ENCODE measurements around the gene PSMB11.

The PSMB11 gene

DNA sequence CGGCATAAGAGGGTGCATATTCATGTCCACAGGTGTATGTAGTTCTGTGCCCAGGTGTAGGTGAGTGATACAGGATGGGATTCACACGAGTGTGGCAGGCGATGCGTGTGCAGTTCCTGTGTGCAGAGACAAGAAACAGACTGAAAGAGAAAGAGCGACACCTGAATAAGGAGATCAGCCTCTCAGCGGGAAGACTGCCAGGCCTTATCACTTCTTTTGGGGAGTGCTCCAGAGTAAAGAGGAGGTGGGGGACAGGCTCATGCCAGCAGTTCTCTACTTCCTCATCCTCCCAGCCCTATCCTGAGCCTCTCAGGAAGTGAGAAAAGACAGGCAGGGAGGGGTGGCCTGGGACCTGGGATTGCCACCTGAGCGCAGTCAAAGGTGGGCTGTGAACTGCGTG is 2.8 kb downstream of the PSMB11 start:
- no peak for DNase-seq

DNA sequence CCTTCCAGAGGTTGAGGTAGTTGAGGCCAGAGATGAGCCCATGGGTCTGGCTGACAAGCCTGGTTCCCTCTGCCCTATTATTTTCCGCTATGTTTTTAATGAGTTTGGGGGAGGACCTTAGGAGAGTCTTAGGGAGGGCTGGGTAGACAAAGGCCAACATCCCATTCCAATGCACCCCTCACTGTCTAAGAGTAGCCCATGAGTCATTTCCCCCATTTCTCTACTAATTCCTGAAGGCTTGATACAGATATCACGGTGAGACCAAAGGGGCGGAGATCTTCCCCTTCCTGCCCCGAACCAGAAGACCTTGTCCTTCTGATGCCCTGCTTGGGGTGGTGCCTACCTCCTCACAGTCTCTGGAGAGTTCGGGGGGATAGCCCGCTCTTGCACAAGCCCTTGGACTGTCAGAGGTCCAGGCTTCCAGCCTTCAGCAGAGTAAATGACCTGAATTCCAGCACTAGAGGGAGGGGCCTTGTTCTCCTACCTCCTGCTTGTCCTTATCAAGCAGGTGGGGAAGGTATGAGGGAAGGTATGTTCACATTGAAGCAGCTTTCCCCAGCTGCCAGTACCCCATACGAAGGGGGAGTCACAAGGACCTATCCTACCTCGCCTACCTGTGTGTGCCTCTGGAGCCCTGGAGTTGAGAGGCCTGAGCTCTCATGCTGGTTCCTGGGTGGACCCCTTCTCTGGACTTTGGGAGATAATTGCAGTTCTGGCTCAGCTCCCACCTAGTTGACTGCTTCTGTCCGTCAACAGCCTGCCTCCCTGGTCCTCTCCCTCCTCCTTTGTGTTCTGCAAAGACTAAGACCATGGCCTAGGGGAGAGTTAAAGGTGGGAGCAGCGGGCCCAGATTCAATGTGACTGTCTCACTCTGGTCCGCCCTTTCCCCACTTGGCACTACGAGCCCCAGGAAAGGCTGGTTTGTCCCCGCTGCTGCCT is 3.7 kb downstream of the PSMB11 start:
- DNase-seq, result no peak

DNA sequence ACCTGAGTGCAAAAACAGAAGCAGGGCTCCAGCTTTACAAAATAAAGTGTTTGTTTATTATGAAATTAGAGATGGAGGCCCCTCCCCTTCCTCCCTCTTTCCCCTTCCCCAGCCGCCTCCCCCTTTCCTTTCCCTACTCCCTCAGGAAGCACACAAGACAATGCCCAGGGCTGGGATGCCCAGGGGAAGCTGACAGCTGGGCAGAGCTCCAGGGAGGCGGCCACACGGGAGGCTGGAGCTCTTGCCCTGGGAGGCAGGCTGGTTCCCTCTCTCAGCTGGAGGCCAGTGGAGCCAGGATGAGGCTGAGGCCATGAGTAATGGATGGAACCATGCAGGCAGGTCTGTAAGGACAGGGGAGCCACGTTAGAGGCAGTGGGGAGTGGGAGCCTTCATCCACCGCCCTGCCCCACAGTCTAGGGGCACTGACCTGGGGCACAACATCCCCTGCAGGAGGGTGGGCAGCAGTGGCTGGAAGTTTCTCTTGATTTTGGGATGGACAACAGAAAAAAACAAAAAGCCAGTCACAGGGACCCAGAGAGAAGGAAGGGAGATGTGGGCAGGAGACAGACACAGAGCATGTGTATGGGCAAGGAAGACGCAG is 5.1 kb downstream of the PSMB11 start:
- DNase-seq, result no peak

DNA sequence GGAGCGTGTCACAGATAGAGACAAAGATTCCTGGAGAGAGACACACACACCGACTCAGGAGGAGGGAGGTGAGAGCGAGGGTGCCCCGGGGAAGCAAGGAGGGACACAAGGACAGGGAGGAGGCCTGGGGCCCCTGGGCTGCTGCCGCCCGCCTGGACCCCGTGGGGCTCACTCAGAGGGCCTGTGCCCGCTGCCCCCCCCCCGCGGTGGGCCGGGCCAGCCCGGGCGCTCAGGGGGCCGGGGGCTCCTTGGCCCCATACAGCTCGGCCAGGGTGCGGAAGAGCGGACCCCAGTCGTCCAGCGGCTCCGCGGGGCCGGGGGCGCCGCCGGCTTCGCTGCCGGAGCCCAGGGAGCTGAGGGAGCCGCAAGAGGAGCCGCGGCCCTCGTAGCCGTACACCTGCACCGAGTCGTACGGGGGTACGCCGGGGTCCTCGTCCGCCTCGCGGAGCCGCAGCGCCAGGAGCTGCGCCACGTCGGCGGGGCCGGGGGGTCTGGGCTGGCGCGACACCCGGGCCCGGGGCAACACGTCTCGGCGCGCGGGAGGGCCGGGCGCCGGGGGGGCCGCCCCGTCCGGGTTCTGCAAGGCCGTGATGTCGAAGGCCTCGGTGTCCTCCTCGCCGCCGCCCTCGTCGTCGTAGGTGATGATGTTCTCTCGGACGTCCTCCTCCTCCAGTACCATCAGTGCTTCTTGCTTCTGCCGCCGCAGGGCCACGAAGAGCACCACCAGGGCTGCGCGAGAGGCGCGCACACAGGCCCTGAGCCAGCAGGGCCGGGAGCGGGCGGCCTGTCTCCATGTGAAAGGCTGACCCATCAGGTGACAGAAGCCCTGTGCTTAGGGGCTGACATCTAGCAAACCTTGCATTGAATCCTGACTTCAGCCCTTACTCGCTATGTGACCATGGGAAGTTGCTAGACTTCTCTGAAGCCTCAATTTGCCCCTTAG is 6.0 kb downstream of the PSMB11 start:
- no peak for DNase-seq

DNA sequence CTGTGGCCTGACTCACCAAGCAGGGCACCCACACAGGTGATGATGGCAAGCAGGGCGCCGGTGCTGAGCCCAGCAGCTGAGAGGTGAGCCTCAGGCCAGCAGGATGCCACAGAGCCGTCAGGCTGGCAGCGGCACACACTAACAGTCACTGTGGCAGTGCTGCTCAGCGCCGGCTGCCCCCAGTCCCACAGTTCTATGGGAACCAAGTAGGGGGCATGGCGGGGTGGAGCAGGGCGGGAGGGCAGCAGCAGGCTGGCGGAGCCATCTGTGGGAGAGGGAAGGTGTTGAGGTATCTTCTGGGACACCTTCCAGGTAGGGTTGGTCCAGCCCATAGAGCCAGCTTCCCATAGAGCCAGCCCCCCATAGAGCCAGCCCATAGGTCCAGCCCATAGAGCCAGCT is 7.0 kb downstream of the PSMB11 start:
- no peak for DNase-seq

DNA sequence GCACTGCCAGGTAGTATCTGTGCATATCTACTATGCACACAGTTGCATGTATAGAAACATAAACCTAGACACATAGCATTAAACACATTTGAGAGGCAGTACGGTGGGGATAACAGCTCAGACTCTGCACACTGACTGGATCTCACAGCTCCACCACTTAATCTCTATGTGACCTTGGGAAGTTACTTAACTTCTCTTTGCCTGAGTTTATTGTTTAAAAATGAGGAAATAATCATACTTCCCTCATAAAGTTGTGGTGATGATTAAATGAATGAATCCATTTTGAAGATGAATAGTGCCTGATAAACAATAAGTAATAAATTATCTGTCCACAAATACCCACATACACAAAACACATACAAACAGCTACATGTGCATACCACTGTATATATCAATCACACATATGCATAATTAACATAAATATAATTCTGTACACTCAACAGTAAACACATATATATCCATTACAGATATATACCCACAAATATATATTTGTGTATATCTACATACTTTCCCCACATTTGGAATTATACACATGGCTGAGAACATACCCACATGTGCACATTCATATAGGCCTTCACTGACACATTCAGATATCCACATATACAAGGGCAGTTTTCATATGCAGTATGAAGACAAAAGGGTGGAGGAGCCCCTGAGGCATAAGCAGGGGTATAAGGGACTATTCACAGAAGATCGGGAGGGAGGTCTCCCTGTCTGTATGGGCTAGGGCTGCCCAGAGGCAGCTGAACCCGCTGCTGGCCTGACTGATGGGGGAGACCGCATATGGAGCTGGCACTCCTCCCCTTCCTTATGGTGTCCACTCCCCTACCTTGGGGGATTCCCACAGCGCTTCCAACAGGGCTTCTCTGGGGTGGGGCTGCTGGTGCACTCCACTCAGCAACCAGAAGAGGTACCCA is 9.4 kb downstream of the PSMB11 start:
- DNase-seq, result no peak

DNA sequence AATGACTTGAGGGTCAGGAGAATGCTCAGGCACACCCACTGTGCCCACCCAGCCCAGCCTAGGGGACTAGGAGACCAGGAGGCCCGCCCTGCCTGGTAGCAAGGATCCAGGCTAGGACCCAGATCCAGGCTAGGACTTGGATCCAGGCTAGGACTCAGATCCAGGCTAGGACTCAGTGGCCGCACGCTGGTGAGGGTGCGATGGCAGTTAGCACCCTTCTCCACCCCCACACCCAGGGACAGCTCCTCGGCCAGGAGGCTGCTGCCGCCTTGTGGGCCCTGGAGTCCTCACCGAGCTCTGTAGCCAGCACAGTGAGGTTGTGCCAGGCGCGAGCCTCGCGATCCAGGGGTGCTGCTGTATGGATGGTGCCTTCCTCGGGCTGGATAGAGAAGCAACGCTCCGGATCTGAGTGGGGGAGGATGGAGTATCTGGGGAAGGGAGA is 10.2 kb downstream of the PSMB11 start:
- no peak for DNase-seq

DNA sequence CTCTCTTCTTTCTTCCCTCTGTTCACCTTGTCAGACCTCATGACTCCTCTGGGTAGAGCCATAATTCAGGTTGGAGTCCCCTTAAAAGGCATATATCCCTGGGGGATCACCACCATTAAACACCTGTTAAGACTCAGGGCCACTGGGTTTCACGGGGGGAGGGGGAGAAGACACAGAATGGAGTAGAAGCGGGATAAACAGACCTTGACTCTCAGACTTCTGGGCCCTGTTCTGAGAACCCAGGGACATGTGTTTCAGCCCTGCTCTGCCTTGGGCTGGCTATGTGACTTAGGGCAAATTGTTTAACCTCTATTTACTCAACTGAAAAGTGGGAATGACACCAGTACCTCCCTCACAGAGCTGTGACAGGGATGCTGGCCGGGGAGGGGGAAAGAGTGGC is 10.7 kb downstream of the PSMB11 start:
- DNase-seq, result no peak

DNA sequence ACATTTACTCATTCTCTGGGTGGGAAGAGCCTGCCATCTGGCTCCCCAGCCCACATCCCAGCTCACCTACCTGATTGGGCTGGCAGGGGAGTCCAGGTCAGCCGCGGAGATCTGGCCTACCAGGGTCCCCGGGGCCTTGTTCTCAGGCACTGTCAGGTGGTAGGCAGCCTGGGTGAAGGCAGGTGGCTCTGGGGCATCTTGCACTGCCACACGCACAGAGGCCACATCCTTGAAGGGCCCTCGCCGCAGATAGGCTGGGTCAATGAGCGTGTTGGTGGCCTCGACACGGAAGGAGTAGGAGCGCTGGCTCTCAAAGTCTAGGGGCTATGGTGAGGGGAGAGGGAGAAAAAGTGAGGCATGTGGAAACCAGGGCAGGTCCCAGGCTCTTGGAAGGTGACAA is 11.4 kb downstream of the PSMB11 start:
- no peak for DNase-seq

DNA sequence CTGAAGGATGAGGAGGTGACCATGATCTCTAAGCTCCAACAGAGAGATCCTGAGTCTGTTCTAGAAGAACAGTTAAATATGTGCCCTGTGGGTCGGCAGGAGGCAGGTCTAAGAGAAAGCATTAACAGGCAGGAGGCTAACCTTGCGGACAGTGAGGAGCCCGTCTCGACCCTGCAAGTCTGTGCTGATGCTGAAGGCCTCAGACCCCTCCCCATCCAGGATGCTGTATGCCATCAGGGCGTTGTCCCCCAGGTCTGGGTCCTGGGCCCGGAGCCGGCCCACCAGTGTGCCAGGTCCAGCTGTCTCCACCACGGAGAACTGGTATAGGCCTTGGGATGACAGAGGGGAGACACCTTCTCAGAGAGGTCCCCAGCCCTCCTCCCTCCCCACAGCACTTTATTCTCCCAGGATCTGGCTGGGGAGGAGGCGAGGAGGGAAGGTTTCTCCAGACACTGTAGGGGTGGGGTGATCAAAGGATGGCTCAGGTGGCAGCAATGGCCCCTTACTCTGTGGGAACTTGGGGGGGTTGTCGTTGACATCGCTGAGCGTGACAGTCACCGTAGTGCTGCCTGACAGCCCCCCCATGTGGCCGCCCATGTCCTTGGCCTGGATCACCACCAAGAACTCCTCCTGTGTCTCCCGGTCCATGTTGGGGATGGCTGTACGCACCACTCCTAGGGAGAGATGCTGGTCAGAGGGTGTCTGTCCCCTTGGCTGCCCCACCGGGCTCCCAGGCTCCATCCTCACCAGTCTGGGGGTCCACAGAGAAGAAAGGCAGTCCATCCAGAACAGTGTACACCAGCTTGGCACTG is 12.2 kb downstream of the PSMB11 start:
- peak; percentile 53 to 56 for DNase-seq

DNA sequence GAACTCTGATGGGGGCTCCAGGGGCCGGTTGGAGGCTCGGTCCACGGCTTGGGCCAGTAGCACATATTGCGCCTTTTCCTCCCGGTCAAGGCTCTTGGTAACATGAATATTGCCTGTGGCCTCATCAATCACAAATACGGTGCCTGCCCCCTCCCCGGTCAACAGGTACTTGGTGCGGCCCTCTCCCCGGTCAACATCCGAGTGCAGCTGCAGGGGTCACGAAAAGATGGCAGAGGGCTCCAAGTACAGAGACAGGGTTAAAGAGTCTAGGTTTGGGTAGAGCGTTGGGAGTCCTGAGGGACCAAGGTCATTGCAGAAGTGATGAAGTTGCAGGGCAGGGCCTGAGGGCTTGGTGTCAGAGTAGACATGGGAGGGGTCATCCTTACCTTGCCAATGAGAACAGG is 13.1 kb downstream of the PSMB11 start:
- DNase-seq, result no peak

DNA sequence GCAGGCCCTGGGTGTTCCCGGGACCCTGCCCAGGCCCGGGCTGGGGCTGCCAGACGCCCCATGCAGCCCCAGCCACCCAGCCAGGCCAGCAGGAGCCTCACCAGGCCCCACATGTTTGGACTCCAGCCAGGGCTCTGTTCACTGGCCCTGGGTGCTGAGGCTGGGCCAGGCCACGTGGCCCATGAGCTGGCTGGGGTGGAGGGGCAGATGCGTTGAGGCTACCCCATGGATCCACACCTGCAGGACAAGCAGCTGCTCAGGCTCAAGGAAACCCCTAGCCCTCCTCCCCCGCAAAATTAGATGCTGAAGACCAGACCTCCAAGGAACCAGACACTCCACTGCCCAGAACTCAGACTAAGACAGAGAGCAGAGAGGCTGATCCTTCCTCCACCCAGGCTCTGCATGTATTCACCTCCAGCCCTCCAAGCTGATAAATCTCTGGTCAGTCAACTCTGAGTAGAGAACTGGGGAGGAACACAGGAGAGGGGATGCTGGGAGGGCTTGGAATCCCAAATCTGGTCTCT is 13.7 kb downstream of the PSMB11 start:
- DNase-seq, result no peak

DNA sequence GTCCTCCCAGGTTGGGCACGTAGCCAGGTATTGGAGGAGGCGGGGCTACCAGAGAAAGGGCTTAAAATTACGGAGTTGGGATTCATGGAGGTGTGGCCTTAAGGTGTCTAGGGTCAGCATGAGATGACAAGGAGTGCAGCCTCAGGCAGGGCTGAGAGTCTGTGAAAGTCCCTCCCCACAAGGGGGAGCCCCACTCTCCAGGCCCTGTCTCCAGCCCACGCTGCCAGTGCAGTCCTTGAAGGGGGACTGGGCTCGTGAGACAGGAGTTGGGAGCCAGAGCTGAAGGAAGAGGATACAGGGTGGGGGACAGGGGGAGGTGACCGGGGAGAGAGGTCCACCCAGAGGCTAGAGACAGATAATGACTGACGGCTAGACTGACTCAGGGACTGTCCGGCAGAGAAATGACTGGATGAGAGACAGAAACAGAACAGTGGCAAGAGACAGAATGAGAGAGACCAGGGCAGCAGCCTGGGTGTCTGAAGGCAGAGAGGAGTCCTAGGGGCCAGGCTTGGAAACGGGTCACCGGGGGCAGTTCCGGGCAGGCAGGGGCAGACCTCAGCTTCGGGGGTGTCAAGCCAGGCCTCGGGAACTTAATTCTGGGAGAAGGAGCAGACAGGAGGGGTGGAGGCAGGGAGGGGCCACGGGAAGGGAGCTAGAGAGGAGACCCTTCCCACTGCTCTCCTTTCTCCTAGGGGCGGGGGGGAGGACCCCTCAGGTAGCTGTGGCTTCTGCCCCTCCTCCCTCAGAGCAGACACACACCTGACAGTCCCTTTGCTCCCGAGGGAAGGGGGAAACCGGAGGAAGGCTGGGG is 14.3 kb downstream of the PSMB11 start:
- DNase-seq, result peak; percentile 76 to 80

DNA sequence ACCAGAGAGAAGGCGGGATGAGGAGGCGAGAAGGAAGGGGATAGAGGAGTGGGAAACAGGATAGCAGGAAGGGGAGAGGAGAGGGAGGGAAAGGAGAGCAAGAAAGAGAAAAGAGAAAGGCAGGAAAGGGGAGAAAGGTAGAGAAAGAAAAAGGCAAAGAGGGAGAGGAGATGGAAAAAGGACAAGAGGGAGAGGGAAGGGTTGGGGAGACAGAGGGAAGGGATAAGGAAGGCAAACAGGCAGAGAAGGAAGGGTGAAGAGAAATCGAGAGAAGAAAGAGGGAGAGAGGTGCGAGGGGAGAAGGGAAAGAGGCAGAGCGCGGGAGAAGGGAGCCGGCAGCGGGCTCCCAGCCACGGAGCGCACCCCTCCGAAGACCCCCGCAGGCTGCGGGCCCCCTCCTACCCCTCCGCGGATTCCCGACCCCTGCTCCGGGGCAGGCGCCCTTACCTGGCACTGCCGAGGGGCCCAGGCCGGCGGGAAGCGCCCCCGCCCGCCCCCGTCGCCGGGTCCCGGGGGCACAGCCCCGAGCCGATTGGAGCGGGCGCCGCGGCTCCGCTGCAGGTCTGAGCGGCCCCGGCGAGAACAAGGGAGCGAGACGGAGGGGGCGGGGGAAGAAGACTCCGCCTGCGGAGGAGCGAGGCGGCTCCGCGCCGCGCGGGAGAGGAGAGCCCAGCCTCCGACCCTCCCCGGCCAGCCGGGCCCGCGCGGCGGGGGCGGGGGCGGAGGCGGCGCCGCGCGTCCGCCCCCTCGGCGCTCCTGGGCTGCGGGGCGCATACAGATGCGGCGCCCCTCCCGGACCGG is 15.1 kb downstream of the PSMB11 start, which contains the start of gene CDH24:
CDH24 (minus strand) TSS at position 565 of the 801 bp plus-strand sequence. CDS start 1,787 bp downstream, outside the sequence.
- DNase-seq, result peak; percentile 76 to 81

DNA sequence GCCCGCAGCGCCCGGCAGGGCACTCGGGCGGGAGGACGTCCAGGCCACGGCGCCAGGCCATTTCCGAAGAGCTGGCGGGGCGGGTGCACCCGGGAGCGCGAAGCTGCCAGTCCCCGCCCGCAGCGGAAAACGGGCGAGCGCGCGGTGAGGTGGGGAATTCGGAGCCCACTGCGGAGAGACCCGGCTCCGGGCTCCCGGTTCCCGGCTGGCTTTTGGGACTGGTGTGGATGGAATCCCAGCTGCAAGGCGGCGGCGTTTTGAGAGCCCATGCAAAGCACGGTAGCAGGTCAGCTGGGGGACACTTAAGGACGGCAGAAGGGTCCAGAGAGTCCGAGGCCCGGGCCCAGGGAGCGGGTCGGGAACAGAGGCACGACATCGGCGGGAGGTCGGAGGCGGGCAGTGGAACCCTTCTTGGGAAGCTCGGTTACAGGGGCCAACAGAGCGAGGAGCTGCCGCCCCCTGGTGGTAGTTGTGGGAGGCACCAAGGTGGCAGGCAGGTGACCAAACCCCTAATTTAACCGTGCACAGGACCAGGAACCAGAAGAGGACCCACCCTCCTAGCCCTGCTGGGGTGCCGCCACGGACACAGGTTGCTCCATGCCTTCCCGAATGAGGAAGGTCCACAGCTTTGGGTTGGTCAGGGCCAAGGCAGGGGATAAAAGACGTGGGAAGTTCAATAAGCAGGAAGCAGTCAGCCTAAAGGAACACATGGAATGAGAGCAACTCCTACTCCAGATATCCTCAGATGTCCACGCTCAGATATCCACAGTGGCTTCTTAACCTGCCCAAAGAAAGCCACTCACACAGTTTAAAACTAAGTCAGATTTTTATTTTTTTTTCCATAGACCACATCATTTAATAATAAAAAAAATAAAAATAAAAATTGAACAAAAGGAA is 16.0 kb downstream of the PSMB11 start:
- peak; percentile 92 to 93 for DNase-seq

DNA sequence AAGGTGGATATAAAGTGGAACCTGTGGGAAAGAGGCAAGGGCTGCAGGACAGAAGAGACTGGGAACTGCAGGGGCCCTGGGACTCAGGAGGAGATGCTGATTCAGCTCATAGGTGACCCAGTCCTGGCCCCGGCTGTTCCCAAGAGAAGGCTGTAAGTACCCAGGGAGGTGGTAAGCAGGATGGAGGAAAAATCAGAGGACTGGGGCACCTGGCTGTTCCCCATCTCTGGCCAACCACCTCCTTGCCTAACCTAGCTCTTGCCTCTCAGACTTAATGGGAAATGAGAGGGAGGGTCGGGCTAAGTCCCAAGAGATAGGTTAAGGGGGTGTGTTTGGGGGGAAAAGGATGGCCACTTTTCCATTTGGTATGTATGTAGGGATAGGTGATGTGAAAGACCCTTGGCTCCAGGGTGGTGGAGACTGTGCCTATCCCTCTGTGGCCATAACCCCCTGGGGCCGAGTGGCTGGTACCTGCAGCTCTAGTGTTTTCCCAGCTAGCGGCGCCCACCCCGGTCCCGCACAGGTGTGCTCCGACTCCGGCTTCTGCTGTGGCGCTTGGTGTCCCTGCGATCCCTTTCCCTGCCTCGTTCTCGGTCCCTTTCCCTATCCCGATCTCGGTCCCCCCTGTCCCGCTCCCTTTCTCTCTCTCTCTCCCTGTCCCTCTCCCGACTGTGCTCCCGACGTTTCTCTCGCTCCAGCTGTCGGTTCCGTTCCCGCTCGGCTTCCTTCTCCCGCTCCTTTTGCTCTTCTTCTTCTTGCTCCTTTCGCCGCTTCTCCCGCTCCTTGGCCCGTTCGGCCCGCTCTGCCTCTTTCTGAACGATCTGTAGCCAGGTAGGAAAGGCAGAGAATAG is 16.9 kb downstream of the PSMB11 start:
- no peak for DNase-seq

All from activated T-cell treated with anti-CD3 and anti-CD28 coated beads, Interleukin-2, amount 50 U/mL, for 48 hours (primary cell).